Measurements from ENCODE around the gene EIF2B5.

DNA sequence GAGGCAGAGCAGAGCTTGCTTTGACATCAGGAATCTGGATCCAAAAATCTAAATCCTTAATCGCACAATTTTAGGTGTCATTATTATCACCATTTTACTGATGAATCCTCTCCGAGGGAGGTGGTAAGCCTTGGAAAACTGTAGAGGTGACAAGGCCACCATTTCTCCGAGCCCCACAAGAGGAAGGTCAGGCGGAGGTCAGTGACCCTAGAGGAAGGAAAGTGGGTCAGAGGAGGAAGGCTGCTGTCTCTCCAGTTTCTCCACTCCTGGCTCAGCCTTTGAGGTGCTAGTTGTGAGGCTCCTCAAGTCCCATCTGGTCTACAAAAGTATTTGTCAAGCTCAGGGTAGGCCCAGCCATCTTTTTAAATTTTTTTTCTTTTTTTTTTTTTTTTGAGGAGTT, 23.2 kb downstream of the EIF2B5 start:
- TF ChIP-seq, protein P1, sequence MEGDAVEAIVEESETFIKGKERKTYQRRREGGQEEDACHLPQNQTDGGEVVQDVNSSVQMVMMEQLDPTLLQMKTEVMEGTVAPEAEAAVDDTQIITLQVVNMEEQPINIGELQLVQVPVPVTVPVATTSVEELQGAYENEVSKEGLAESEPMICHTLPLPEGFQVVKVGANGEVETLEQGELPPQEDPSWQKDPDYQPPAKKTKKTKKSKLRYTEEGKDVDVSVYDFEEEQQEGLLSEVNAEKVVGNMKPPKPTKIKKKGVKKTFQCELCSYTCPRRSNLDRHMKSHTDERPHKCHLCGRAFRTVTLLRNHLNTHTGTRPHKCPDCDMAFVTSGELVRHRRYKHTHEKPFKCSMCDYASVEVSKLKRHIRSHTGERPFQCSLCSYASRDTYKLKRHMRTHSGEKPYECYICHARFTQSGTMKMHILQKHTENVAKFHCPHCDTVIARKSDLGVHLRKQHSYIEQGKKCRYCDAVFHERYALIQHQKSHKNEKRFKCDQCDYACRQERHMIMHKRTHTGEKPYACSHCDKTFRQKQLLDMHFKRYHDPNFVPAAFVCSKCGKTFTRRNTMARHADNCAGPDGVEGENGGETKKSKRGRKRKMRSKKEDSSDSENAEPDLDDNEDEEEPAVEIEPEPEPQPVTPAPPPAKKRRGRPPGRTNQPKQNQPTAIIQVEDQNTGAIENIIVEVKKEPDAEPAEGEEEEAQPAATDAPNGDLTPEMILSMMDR (IDR thresholded peaks at IDR 0.05; ENCODE audit: low read length), result no peak
- TF ChIP-seq EZH2phosphoT487 (IDR thresholded peaks at IDR 0.05; ENCODE audit: low read length), result no peak
